HG02840 (cell line): Measurements from ENCODE around the gene LVRN.

Source experiments
- ATAC-seq: cut with Tn5 transposase; IDR thresholded peaks from one replicate; pipeline ENCODE4 v1.9.1; 2021; ENCODE audit warnings: mild to moderate bottlenecking, moderate library complexity, moderate number of reproducible peaks; ENCODE audit not compliant: unreplicated experiment, low FRiP score

LVRN gene

GRCh38 chr5:115956957-115957356 is 5.3 kb upstream of the LVRN start:
- no peak for ATAC-seq

GRCh38 chr5:115961381-115962238 is 665 bp upstream of the LVRN start:
- ATAC-seq = no peak

GRCh38 chr5:115962565-115963402 is 509 bp downstream of the LVRN start:
- ATAC-seq = no peak

GRCh38 chr5:115963566-115963965 is 1.3 kb downstream of the LVRN start:
- no peak for ATAC-seq

- no peak for ATAC-seq
Observed at GRCh38 chr5:115968770-115969169, 6.5 kb downstream of the LVRN start.

GRCh38 chr5:115977096-115977495 is 14.8 kb downstream of the LVRN start:
- ATAC-seq = peak; percentile 80

- ATAC-seq = no peak
Observed at GRCh38 chr5:115977988-115978387, 15.7 kb downstream of the LVRN start.

- no peak for ATAC-seq
Observed at GRCh38 chr5:115978779-115979178, 16.5 kb downstream of the LVRN start.

- no peak for ATAC-seq
Observed at GRCh38 chr5:115979201-115980041, 17.1 kb downstream of the LVRN start.

- ATAC-seq = no peak
Observed at GRCh38 chr5:115983519-115983918, 21.2 kb downstream of the LVRN start.

GRCh38 chr5:115985802-115986757 is 23.8 kb downstream of the LVRN start:
- no peak for ATAC-seq

- no peak for ATAC-seq
Observed at GRCh38 chr5:115988002-115988401, 25.7 kb downstream of the LVRN start.

GRCh38 chr5:115992848-115993350 is 30.6 kb downstream of the LVRN start:
- ATAC-seq = no peak

- ATAC-seq = no peak
Observed at GRCh38 chr5:115995351-115995750, 33.1 kb downstream of the LVRN start.

GRCh38 chr5:116002116-116002906 is 40.0 kb downstream of the LVRN start:
- no peak for ATAC-seq

- no peak for ATAC-seq
Observed at GRCh38 chr5:116004248-116004647, 42.0 kb downstream of the LVRN start.

GRCh38 chr5:116009806-116010205 is 47.5 kb downstream of the LVRN start:
- no peak for ATAC-seq

- no peak for ATAC-seq
Observed at GRCh38 chr5:116011046-116011445, 48.8 kb downstream of the LVRN start.
